RCC 7860 (cell line): ENCODE measurements around the gene FAHD2A.
"Not testable (repeated sequence)": the region's sequence is repeated elsewhere in the genome, so short reads cannot be mapped to it uniquely, and the experiment has no call there.

ENCODE experiments used
- DNase-seq: peaks from one replicate; pipeline ENCODE4 v3.0.0-alpha.2; 2015; ENCODE audit warnings: low spot score
- FAIRE-seq: peaks from 2 replicates; lab custom pipeline; 2012; peaks lifted over from hg19 to GRCh38; lab: Jason Lieb, UNC

FAHD2A gene

DNA sequence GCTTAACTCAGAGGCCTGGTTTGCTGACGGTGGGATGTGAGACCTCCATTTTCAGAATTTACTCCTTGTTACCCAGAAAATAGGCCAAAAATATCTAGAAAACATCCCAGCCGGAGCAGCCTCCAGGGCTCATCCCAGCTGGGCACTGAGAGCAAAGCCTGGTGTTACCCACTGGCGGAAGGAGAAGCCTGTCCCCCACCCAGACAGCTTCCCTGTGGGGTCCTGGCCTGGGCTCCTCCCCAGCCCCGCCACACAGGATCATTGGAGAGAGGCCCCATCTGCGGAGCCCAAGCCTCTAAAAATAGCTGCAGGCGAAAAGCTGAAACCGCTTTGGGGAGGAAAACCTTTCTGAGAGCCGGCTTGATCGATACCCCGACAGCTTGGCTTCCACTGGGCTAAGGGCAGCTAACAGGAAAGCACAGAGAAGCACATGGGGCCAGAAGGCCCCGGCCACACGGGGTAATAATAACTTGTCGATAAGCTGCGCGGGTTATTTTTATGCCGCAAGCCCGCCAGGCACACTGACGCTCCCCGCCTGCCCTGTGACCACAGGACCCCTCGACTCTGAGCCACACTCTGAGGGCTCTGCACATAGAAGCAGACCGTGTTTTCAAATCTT is 26.9 kb upstream of the FAHD2A start:
- no peak for DNase-seq
- FAIRE-seq: no peak

DNA sequence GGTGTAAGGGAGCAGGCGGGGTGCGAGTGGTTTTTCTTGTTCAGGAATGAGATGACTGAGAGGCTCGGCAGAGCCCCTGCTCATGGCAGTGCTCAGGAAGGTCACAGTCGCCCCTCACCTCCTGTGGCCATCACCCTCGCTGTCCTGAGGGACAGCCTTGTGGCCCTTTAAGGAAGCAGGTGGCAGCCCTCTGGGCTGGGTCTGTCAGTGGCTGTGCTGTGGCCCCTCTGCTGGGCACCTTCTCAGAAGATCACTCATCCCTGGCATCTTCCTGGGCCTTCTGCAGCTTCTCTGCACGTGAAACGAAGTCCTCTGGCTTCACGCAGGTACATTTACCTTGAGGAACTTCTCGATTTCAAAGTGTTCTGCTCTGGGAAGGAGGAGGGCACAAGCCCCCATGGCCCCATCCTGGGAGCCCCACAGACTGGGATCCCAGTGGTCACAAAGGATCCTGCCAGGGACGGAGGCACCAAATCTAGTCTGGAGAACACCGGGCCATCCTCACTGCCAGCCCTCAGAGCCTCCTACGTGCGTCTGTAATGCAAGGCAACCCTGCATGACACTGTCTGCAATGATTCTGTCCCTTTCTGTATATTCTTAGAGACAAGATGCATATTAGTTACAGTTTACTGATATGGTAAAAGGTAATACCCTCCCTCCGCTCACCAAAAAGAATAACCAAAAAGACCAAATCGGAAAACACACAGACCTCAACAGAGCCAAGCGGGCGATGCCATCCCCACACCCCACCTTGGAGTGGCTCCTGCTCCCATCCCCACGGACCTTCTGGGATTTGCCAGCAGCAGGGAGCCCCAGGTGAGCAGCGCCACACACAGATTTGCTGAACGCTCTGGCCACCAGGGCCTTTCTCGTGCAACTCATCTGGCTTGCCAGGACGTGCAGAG is 25.9 kb upstream of the FAHD2A start:
- FAIRE-seq: no peak
- DNase-seq: no peak

DNA sequence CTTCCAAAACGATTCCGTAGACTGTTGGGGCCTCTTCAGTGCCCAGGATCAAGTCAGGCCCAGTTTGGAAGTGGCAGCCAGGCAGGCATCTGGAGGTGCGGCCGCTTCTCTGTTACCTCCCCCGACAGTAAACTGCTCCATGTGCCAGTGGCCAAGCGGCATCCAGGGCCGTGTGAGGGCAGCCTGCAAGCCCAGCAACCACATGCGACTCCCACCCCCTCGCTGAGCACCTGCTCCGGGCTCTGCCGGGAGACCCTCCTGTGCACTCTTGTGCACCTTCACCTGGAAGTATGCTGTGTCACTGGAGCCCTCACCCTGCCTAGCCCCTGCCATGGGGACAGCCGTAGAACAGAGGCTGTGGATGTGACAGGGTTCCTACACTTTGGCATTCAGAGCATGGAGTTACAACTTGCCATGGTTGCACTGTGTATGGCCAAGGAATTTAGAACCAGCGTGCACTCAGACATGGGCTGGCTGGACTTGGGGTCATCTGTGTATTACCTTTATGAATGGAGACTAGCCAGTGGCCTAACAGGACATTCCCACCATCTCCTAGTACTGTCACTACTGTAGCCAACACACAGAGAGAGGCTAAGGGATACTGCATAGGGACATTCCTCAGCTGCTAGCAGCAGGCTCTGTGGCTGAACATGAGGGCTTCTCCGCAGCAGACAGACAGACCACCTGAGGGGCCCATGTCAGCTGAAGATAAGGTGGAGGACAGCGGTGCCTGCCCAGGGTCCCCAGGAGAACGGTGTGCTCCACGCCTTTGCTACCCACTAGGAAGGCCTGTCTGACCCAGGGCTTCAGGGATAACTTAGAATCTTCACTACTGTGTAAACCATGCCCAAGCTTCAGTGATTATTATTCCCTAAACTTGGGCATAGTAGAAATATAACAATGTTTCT is 25.0 kb upstream of the FAHD2A start:
- FAIRE-seq (no peak), DNase-seq (no peak)

DNA sequence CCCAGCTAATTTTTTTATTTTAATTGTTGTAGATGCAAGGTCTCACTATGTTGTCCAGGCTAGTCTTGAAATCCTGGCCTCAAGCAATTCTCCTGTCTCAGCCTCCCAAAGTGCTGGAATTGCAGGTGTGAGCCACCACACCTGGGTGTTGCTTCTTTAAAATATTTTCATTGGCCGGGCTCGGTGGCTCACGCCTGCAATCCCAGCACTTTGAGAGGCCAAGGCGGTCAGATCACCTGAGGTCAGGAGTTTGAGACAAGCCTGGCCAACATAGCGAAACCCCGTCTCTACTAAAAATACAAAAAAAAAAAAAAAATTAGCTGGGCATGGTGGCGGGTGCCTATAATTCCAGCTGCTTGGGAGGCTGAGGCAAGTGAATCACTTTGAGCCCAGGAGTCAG is 24.2 kb upstream of the FAHD2A start:
- DNase-seq, FAIRE-seq: not testable (repeated sequence)

DNA sequence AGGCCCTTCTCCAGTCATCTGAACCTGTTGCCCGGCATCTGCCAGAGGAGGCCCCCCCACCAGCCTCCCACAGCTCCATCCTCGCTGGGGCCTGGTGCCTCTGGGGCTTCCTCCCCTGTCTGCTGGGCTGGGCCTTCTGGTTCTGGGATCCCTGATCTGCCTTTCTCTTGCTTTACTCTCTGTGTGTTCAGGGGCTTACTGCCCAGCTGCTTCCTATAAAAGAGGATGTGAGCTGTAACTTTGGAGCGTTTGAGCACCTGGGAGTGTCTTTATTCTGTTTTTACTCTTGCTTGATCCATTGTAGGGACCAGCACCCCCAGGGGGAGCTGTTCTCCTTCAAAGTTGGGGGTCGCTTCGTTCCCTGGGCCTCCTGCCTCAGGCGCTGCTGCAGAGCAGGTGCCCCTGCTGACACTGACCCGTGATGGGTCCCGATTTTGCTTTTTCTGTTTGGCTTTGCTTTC is 23.1 kb upstream of the FAHD2A start:
- FAIRE-seq (no peak), DNase-seq (no peak)

DNA sequence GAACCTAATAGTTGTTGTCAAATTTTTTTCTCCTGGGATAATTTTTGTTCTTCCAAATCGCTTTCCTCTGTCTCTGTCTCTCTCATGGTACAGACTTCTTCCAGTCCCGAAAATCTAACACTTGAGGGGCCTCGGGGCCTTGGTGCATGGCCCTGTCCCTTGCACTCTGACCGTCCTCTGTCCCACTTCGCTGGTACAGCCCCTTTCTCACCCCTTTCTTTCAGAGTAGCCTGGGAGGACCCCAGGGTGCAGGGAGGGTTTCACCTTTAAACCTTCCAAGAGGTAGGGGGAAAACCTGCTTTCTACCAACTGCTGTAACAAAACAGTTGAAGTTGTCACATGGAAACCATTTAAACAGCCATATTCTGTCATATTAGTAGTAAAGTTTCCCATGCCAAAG is 22.2 kb upstream of the FAHD2A start:
- FAIRE-seq: no peak
- DNase-seq: no peak

DNA sequence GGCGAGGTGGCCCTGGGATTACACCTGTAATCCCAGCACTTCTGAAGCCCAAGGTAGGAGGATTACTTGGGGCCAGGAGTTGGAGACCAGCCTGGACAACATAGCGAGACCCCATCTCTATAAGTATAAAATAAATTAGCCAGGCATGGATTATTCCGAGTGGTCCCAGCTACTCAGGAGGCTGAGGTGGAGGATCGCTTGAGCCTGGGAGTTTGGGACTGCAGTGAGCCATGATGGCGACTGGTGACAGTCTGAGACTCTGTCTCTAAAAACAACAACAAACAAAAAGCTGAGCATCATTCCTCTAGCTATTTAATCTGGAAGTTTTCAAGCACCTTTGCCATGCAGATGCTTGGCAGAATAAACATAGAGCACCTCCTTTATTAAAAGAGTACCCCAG is 21.8 kb upstream of the FAHD2A start:
- DNase-seq (no peak), FAIRE-seq (no peak)

DNA sequence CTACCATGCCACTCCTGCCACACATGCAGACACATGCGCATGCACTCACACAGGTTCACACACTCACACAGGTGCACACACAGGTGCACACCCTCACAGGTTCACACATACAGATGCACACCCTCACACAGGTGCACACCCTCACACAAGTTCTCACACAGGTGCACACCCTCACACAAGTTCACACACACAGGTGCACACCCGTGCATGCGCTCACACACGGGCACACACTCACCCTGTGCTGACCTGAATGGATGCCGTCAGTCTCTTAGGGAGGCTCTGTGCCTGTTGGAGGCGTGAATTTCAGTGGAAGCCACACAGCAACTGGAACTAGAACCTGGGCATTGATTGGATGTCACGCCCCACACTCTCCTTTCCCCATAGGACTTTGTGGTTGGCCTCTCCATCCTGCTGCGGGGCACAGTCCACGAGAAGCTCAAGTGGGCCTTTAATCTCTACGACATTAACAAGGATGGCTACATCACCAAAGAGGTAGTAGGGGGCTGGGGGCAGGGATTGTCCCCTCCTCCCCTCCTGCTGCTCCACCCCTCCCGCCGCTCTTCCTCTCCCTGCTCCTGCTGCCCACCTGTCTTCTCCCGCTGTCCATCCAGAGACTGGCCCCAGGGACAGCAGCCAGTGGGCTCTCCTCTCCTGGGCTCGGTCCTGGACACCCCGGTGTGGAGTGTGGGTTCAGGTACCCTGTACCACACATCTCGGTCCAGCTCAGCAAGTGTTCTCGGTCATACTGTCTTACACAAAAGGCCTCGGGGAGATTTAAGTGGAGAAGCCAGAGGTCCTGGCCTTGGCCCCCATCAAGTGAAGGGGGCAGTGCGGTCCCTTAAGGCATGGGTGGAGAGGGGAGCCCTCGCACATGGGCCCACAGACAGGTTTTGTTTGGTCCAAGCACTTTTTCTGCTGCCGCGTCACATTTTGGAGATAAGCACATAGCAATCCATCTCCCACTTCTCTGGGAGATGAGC is 21.0 kb upstream of the FAHD2A start:
- no peak for FAIRE-seq

DNA sequence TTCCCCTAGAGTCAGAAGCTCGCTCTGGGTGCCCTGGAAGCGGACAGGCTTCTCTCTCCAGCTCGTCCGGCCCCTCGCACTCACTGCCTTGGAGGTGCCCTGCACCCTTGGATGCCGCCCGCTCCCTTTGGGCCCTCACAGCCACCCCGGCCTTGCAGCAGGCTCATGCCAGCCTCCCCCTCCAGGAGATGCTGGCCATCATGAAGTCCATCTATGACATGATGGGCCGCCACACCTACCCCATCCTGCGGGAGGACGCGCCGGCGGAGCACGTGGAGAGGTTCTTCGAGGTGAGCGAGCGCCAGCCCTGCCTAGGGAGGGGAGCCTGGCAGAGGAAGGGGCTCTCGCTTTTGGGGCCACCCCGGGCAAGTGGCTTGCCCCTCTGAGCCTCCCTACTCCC is 20.3 kb upstream of the FAHD2A start:
- FAIRE-seq: no peak
- no peak for DNase-seq

More for the DNA sequence above, 21.0 kb upstream of the FAHD2A start:
- no peak for DNase-seq

DNA sequence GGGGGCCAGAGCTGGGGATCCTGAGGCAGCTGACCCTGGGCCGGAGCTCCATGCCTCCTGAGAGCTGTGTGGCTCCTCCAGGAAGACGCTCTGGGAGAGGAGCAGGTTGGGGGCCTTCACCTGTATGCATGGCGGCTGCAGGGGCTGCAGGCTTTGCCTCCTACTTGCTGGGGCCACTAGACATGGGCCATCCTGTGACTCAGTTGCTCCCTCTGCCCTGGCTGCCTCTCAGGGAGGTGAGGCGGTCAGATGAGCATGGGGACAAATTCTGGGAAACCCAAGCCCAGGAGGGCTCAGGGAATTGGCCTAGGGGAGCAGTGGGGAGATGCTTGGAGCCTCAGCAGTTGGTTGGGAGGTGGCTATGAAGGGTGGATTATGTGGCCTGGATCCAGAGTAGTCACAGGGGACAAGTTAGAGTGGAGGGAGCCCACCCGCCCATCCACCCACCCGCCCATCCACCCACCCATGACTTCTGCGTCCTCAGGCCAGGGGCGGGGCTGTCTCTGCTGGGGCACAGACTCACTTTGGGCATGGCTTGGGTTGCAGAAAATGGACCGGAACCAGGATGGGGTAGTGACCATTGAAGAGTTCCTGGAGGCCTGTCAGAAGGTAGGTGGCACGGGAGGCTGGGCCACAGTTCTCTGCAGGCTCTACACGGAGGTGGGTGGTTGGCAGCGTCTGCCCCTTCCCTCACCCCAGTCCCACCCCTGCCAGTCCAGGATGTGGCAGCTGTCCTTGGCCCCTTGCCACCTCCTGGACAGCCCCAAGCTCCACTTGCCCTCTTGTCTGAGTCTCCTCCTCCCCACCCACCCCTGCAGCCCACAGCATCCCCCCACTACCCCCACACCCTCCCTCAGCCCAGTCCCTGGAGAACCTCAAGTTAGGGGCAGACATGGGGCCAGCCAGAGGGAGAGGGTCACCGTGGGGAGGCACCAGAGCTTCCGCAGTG is 19.5 kb upstream of the FAHD2A start:
- DNase-seq: no peak
- no peak for FAIRE-seq

DNA sequence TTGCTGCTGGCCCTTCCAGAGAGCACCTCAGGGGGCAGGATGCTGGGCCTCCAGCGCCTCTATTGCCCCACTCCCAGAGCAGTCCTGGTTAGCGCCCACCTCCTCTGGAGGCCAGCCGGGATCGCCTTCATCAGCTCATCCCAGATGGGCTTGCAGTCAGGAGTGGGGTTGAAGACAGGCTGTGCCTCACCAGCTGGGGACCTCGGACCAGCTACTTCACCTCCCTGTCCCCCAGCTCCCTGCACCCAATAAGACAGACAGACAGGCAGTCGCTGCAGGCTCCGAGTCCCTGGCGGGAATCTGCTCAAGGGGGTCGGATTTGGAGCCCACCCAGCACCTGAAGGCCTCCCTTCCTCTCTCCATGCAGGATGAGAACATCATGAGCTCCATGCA is 18.9 kb upstream of the FAHD2A start:
- FAIRE-seq (no peak), DNase-seq (no peak)

DNA sequence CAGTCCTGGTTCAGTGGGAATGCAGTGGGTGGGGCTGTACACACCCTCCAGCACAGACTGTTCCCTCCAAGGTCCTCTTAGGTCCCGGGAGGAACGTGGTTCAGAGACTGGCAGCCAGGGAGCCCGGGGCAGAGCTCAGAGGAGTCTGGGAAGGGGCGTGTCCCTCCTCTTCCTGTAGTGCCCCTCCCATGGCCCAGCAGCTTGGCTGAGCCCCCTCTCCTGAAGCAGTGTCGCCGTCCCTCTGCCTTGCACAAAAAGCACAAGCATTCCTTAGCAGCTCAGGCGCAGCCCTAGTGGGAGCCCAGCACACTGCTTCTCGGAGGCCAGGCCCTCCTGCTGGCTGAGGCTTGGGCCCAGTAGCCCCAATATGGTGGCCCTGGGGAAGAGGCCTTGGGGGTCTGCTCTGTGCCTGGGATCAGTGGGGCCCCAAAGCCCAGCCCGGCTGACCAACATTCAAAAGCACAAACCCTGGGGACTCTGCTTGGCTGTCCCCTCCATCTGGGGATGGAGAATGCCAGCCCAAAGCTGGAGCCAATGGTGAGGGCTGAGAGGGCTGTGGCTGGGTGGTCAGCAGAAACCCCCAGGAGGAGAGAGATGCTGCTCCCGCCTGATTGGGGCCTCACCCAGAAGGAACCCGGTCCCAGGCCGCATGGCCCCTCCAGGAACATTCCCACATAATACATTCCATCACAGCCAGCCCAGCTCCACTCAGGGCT is 17.5 kb upstream of the FAHD2A start:
- DNase-seq (no peak), FAIRE-seq (no peak)

DNA sequence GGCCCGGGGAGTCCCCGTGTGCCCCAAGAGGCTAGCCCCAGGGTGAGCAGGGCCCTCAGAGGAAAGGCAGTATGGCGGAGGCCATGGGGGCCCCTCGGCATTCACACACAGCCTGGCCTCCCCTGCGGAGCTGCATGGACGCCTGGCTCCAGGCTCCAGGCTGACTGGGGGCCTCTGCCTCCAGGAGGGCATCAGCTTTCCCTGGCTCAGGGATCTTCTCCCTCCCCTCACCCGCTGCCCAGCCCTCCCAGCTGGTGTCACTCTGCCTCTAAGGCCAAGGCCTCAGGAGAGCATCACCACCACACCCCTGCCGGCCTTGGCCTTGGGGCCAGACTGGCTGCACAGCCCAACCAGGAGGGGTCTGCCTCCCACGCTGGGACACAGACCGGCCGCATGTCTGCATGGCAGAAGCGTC is 16.9 kb upstream of the FAHD2A start:
- DNase-seq (no peak), FAIRE-seq (no peak)

DNA sequence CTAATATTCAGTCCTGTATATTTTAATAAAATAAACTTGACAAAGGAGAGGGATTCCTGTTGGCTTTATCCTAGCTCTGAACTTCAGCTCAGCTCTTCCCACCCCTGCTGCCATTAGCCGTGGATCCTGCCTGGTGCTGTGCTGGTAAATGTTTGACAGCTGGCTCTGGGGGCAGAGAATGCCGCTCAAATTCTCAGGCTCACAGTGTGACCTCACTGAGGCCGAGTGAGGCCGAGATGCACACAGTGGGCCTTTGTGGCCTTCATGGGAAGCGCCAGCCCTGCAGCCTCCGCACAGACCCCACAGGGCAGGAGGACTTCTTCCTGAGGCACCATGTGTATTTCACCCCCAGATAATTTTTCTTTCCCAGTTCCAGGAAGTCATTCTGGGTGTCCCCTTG is 16.5 kb upstream of the FAHD2A start:
- no peak for DNase-seq
- no peak for FAIRE-seq

DNA sequence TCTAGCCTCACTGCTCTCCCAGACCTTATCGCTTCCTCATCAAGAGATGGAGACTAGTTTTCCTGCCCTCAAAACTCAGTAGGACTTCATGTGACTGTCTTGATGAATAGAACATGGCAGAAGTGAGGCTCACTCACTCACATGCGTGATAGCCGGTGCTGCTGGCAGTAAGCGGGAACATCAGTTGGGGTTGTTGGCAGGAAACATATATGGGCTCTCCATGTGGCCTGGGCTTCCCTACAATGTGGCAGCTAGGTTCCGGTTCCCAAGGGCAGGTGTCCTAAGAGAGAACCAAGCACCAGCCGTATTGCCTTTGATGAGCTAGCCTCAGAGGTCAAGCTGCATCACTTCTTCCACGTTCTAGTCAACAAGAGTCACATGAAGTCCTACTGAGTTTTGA is 15.2 kb upstream of the FAHD2A start:
- FAIRE-seq (no peak), DNase-seq (no peak)

DNA sequence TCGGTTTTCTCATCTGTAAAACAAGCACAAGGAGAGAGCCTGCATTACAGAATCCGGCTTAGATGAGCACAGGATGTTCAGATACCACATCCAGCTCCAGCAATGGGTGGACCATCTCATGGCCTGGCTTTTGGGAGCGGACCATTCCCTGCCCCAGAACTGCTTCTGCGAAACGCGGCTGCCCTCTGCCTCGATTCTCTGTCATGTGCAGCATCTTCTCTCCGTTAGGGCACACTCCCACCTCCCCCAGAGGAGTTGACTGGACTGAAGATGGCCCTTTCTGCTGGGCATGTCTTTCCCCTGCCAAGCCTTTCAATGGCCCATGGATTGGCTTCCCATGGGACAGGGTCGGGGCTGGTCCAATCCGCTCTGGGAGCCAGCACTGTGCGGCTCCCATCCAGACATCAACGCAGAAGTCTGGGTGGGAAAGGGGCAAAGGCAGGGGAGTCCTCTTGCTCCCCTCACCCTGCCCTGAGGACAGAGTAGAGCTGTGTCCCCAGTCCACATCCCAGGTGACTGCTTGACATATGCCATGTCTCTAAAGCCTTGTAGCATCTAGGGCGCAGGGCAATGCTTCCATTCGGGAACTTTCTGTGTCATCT is 14.3 kb upstream of the FAHD2A start:
- FAIRE-seq: no peak
- no peak for DNase-seq

DNA sequence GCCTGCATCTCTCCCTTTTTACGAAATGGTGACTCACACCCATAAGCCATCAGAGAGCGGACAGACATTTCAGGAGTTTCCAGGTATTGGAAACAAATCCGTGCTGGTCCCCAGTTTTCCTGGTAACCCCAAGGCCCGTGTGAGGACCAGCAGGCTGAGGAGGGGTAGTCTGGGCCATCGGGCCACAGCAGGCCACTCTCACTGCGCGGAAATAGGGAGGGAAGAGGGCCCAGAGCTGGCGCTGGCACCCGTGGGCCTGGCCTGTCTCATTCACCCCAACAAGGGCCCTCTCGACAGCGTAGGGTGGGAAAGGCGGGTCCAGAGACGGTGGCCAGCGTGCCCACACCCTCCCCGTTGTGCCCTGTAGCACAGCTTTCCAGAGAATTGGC is 13.7 kb upstream of the FAHD2A start:
- FAIRE-seq (no peak), DNase-seq (no peak)
